ENCODE data around the gene MYRIP.

DNA sequence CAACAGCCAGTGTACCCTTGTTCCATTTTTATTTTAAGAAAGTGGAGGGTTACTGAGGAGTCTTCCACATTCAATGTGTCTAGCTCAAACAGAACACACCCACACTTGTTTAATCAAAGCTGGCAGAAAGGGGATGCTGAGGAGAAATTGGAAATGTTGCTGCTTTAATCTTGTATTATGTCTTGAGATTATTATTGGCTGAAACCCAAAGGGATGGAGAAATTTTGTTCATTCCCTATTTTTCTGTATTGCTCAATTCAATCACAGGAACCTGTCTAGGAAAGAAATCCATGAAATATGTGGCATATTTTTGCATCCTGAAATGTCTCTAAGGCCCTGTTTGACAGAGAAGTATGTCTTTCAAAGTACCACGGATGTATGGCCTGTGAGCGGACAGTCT, 238.0 kb downstream of the MYRIP start:
- TF ChIP-seq POLR2A (IDR thresholded peaks at IDR 0.05) (no peak), POLR2AphosphoS5 (IDR thresholded peaks at IDR 0.05) (no peak)
- TF ChIP-seq, protein P1, sequence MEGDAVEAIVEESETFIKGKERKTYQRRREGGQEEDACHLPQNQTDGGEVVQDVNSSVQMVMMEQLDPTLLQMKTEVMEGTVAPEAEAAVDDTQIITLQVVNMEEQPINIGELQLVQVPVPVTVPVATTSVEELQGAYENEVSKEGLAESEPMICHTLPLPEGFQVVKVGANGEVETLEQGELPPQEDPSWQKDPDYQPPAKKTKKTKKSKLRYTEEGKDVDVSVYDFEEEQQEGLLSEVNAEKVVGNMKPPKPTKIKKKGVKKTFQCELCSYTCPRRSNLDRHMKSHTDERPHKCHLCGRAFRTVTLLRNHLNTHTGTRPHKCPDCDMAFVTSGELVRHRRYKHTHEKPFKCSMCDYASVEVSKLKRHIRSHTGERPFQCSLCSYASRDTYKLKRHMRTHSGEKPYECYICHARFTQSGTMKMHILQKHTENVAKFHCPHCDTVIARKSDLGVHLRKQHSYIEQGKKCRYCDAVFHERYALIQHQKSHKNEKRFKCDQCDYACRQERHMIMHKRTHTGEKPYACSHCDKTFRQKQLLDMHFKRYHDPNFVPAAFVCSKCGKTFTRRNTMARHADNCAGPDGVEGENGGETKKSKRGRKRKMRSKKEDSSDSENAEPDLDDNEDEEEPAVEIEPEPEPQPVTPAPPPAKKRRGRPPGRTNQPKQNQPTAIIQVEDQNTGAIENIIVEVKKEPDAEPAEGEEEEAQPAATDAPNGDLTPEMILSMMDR (IDR thresholded peaks at IDR 0.05) = no peak
